Measurements from ENCODE around the gene TMEM174. TPM values are rescaled to one million over a fixed set of nuclear protein-coding genes. Genes with fewer than 3 reads are reported as not detected.

Gene TMEM174
- total and polyA plus RNA-seq, 4 donors: not detected

GRCh38 chr5:73213566-73213998 is 40.6 kb downstream of the TMEM174 start:
- no peak for TF ChIP-seq MAX (IDR thresholded peaks at IDR 0.05)
- TF ChIP-seq REST (IDR thresholded peaks at IDR 0.05): no peak
- TF ChIP-seq ATF3 (IDR thresholded peaks at IDR 0.05): no peak
- TF ChIP-seq RXRA (IDR thresholded peaks at IDR 0.05): no peak
- no peak for TF ChIP-seq CTCF (IDR thresholded peaks at IDR 0.05; ENCODE audit: low read depth, low read length, missing input control)
- no peak for TF ChIP-seq SP1 (IDR thresholded peaks at IDR 0.05)
- TF ChIP-seq GABPA (IDR thresholded peaks at IDR 0.05 in 1 of 2, conservative IDR thresholded peaks at IDR 0.05 in 1 of 2): no peak
- TF ChIP-seq HNF4A (conservative IDR thresholded peaks at IDR 0.05): no peak
- no peak for TF ChIP-seq RAD21 (IDR thresholded peaks at IDR 0.05)
- TF ChIP-seq FOXA1 (IDR thresholded peaks at IDR 0.05): no peak
- TF ChIP-seq TAF1 (conservative IDR thresholded peaks at IDR 0.05): no peak
- no peak for TF ChIP-seq NR2F2 (IDR thresholded peaks at IDR 0.05)
- no peak for TF ChIP-seq FOXA2 (IDR thresholded peaks at IDR 0.05)
- TF ChIP-seq ZBTB33 (IDR thresholded peaks at IDR 0.05): no peak
- TF ChIP-seq JUND (IDR thresholded peaks at IDR 0.05): no peak
- TF ChIP-seq YY1 (IDR thresholded peaks at IDR 0.05): no peak
- no peak for TF ChIP-seq HNF4G (IDR thresholded peaks at IDR 0.05)
- no peak overlapping the region for H3K9ac ChIP-seq (ENCODE audit: low read depth in 1 of 2, low read length in 2 of 2)
- no peak overlapping the region for H3K4me3 ChIP-seq (ENCODE audit: low read depth in 1 of 3, low read length in 3 of 3)
- peaks cover 0 to 11% (median 6%) of the 10 kb centered on the region in 4 donors for H3K4me1 ChIP-seq (ENCODE audit: control insufficient read depth in 4 of 4, insufficient read depth in 4 of 4, low read length in 3 of 4)
- no peaks in the 10 kb centered on the region for H3K36me3 ChIP-seq (ENCODE audit: control insufficient read depth in 4 of 4, insufficient read depth in 3 of 4, low read depth in 1 of 4, low read length in 3 of 4)
- H3K9me3 ChIP-seq (ENCODE audit: control insufficient read depth in 4 of 4, low read length in 3 of 4): no peaks in the 10 kb centered on the region
- no peak for DNase-seq (ENCODE audit: low spot score)
- no peak overlapping the region for H3K27ac ChIP-seq (ENCODE audit: low read depth in 1 of 2, low read length in 2 of 2)
- H3K27me3 ChIP-seq (ENCODE audit: control insufficient read depth in 4 of 4, insufficient read depth in 4 of 4, low read length in 3 of 4): peaks cover 0 to 17% (median 6%) of the 10 kb centered on the region in 4 donors
- WGBS: 41% methylated on average over 6 of the region's 6 CpGs
